ENCODE results near the gene PLEKHN1.
"Not testable (repeated sequence)": the region's sequence is repeated elsewhere in the genome, so short reads cannot be mapped to it uniquely, and the experiment has no call there.

PLEKHN1 gene

GRCh38 chr1:1012736-1013104 lies 46.4 kb downstream of the PLEKHN1 start:
- DNase-seq (ENCODE audit: low read depth), result not testable (repeated sequence)

GRCh38 chr1:1013105-1013921 lies 47.0 kb downstream of the PLEKHN1 start, which contains the start of gene ISG15:
Gene ISG15 (plus strand): TSS chr1:1013497. CDS start chr1:1013574, 77 bp downstream.
- DNase-seq (ENCODE audit: low read depth), result peak; percentile 81

GRCh38 chr1:1013922-1014648 lies 47.8 kb downstream of the PLEKHN1 start:
- DNase-seq (ENCODE audit: low read depth), result no peak

- no peak for DNase-seq (ENCODE audit: low read depth)
Measured at GRCh38 chr1:1014799-1015681, 48.8 kb downstream of the PLEKHN1 start.

GRCh38 chr1:1017397-1018320 lies 51.4 kb downstream of the PLEKHN1 start:
- DNase-seq (ENCODE audit: low read depth), result not testable (repeated sequence)

- DNase-seq (ENCODE audit: low read depth), result not testable (repeated sequence)
Measured at GRCh38 chr1:1018321-1018685, 52.0 kb downstream of the PLEKHN1 start.

- peak; percentile 77 for DNase-seq (ENCODE audit: low read depth)
Measured at GRCh38 chr1:1019122-1019999, 53.1 kb downstream of the PLEKHN1 start.

- DNase-seq (ENCODE audit: low read depth), result no peak
Measured at GRCh38 chr1:1020000-1020404, 53.7 kb downstream of the PLEKHN1 start, which contains the start of gene AGRN. Gene AGRN (plus strand): TSS chr1:1020120. CDS start chr1:1020173, 53 bp downstream.

- no peak for DNase-seq (ENCODE audit: low read depth)
Measured at GRCh38 chr1:1020415-1021009, 54.2 kb downstream of the PLEKHN1 start.

GRCh38 chr1:1021010-1021919 lies 55.0 kb downstream of the PLEKHN1 start:
- DNase-seq (ENCODE audit: low read depth), result peak; percentile 17

GRCh38 chr1:1021920-1022259 lies 55.6 kb downstream of the PLEKHN1 start:
- no peak for DNase-seq (ENCODE audit: low read depth)

- no peak for DNase-seq (ENCODE audit: low read depth)
Measured at GRCh38 chr1:1022302-1023009, 56.2 kb downstream of the PLEKHN1 start.

- no peak for DNase-seq (ENCODE audit: low read depth)
Measured at GRCh38 chr1:1023700-1024099, 57.4 kb downstream of the PLEKHN1 start.

GRCh38 chr1:1024149-1024770 lies 58.0 kb downstream of the PLEKHN1 start:
- DNase-seq (ENCODE audit: low read depth), result no peak

GRCh38 chr1:1024771-1025699 lies 58.8 kb downstream of the PLEKHN1 start:
- no peak for DNase-seq (ENCODE audit: low read depth)

Measured in fibroblast of gingiva (primary cell).